Astrocyte (in vitro differentiated cells and primary cell): ENCODE results near the gene TTBK1. TPM values are rescaled to one million over a fixed set of nuclear protein-coding genes. Genes with fewer than 3 reads are reported as not detected.

Experiments
- DNase-seq: peaks from one replicate; pipeline ENCODE4 v3.0.0-alpha.2; 2010; ENCODE audit warnings: low read depth
- FAIRE-seq: peaks from 2 replicates; lab custom pipeline; 2011; peaks lifted over from hg19 to GRCh38; lab: Jason Lieb, UNC
- H2AFZ ChIP-seq: 2 replicates; pipeline ENCODE4 v1.6.0; 2012; ENCODE audit warnings: low read depth, low read length, inconsistent platforms
- H3K27ac ChIP-seq: 2 replicates; pipeline ENCODE4 v1.5.1; 2011; ENCODE audit warnings: low read depth, low read length, inconsistent platforms
- H3K27me3 ChIP-seq: 2 replicates; pipeline ENCODE4 v1.6.0; 2011; ENCODE audit warnings: low read length, inconsistent platforms; ENCODE audit not compliant: insufficient read depth
- H3K36me3 ChIP-seq: 2 replicates; pipeline ENCODE4 v1.5.1; 2011; ENCODE audit warnings: low read length, inconsistent platforms; ENCODE audit not compliant: insufficient read depth
- H3K4me1 ChIP-seq: 2 replicates; pipeline ENCODE4 v1.5.1; 2011; ENCODE audit warnings: low read length, inconsistent platforms; ENCODE audit not compliant: insufficient read depth
- H3K4me2 ChIP-seq: 2 replicates; pipeline ENCODE4 v1.6.0; 2012; ENCODE audit warnings: low read length, inconsistent platforms
- H3K4me3 ChIP-seq: 2 replicates; pipeline ENCODE4 v1.5.1; 2011; ENCODE audit warnings: low read depth, mild to moderate bottlenecking, low read length, inconsistent platforms; ENCODE audit not compliant: insufficient read depth
- H3K79me2 ChIP-seq: 2 replicates; pipeline ENCODE4 v1.6.0; 2012; ENCODE audit warnings: mild to moderate bottlenecking, low read length, inconsistent platforms; ENCODE audit not compliant: insufficient read depth
- H3K9ac ChIP-seq: 2 replicates; pipeline ENCODE4 v1.6.0; 2012; ENCODE audit warnings: mild to moderate bottlenecking, low read length, inconsistent platforms
- H3K9me3 ChIP-seq: 2 replicates; pipeline ENCODE4 v1.5.1; 2012; ENCODE audit warnings: low read depth, mild to moderate bottlenecking, low read length, inconsistent platforms; ENCODE audit not compliant: insufficient read depth
- H4K20me1 ChIP-seq: 2 replicates; pipeline ENCODE4 v1.6.0; 2012; ENCODE audit warnings: low read length, inconsistent platforms; ENCODE audit not compliant: insufficient read depth
- H3K27ac Mint-ChIP-seq: one replicate; pipeline ENCODE4 v1.8.0; 2021; ENCODE audit warnings: mild to moderate bottlenecking, mixed read lengths; ENCODE audit not compliant: unreplicated experiment
- H3K27me3 Mint-ChIP-seq: one replicate; pipeline ENCODE4 v1.8.0; 2021; ENCODE audit warnings: low read depth, mixed read lengths; ENCODE audit not compliant: unreplicated experiment
- H3K36me3 Mint-ChIP-seq: one replicate; pipeline ENCODE4 v1.8.0; 2021; ENCODE audit warnings: low read depth, mixed read lengths; ENCODE audit not compliant: unreplicated experiment
- H3K4me1 Mint-ChIP-seq: one replicate; pipeline ENCODE4 v1.8.0; 2021; ENCODE audit warnings: low read depth, mixed read lengths; ENCODE audit not compliant: unreplicated experiment
- H3K4me3 Mint-ChIP-seq: one replicate; pipeline ENCODE4 v1.8.0; 2021; ENCODE audit warnings: mild to moderate bottlenecking, moderate library complexity, mixed read lengths; ENCODE audit not compliant: unreplicated experiment
- H3K9me3 Mint-ChIP-seq: one replicate; pipeline ENCODE4 v1.8.0; 2021; ENCODE audit warnings: mild to moderate bottlenecking, mixed read lengths; ENCODE audit not compliant: unreplicated experiment
- CTCF ChIP-seq: IDR thresholded peaks from 2 replicates; pipeline ENCODE4 v1.5.1; 2011; ENCODE audit warnings: low read depth, mild to moderate bottlenecking, inconsistent platforms, low read length, moderate library complexity; ENCODE audit not compliant: insufficient read depth
- EZH2 ChIP-seq: IDR thresholded peaks from 2 replicates; pipeline ENCODE4 v1.6.1; 2012; ENCODE audit warnings: mild to moderate bottlenecking, low read length, inconsistent platforms; ENCODE audit not compliant: insufficient read depth
- total RNA-seq: library from RNA; stranded (reverse); gene quantifications from 2 replicates; pipeline ENCODE4 v1.2.1, GENCODE V29; 2021

Gene TTBK1
- total RNA-seq, 1 donor from 2014 or later: 0.14 TPM

- H3K27me3 Mint-ChIP-seq: peaks cover 40% of the 10 kb centered on the region
- H3K9me3 Mint-ChIP-seq: no peaks in the 10 kb centered on the region
- no peak overlapping the region for H3K27ac ChIP-seq
- peak overlapping the region; percentile 69 for H3K4me2 ChIP-seq
- H3K4me3 Mint-ChIP-seq: no peak overlapping the region
- FAIRE-seq: no peak
- TF ChIP-seq EZH2 (no peak), CTCF (no peak)
- peaks cover 3% of the 10 kb centered on the region for H3K4me1 Mint-ChIP-seq
- peak overlapping the region; percentile 3 for H2AFZ ChIP-seq
- no peaks in the 10 kb centered on the region for H3K36me3 Mint-ChIP-seq
- H3K9me3 ChIP-seq: no peaks in the 10 kb centered on the region
- H3K27me3 ChIP-seq: peaks cover 10% of the 10 kb centered on the region
- no peak for DNase-seq
- no peak overlapping the region for H3K9ac ChIP-seq
- H3K4me3 ChIP-seq: no peak overlapping the region
- no peak overlapping the region for H3K27ac Mint-ChIP-seq
- H4K20me1 ChIP-seq: no peaks in the 10 kb centered on the region
- no peaks in the 10 kb centered on the region for H3K4me1 ChIP-seq
- H3K79me2 ChIP-seq: no peaks in the 10 kb centered on the region
- no peaks in the 10 kb centered on the region for H3K36me3 ChIP-seq
These were observed 65.8 kb downstream of the TTBK1 start for GRCh38 chr6:43308990-43309477.

GRCh38 chr6:43310134-43310533 is 66.9 kb downstream of the TTBK1 start:
- H3K27me3 Mint-ChIP-seq: peaks cover 44% of the 10 kb centered on the region

More at GRCh38 chr6:43310134-43310533, 66.9 kb downstream of the TTBK1 start:
- H4K20me1 ChIP-seq: no peaks in the 10 kb centered on the region
- peaks cover 12% of the 10 kb centered on the region for H3K27me3 ChIP-seq
- H3K79me2 ChIP-seq: no peaks in the 10 kb centered on the region
- H3K27ac ChIP-seq: no peak overlapping the region
- no peaks in the 10 kb centered on the region for H3K9me3 ChIP-seq
- Mint-ChIP-seq H3K27ac (peak overlapping the region; percentile 51), H3K4me3 (no peak overlapping the region), H3K9me3 (no peaks in the 10 kb centered on the region), H3K36me3 (no peaks in the 10 kb centered on the region), H3K4me1 (peaks cover 3% of the 10 kb centered on the region)
- no peak overlapping the region for H3K4me3 ChIP-seq
- H2AFZ ChIP-seq: no peak overlapping the region
- DNase-seq (peak; percentile 2), FAIRE-seq (no peak)
- no peaks in the 10 kb centered on the region for H3K36me3 ChIP-seq
- TF ChIP-seq EZH2 (no peak), CTCF (no peak)
- no peaks in the 10 kb centered on the region for H3K4me1 ChIP-seq
- H3K9ac ChIP-seq: no peak overlapping the region
- H3K4me2 ChIP-seq: no peak overlapping the region
